HG03175 (cell line): ENCODE data around the gene TMEM86A.
"Not testable (repeated sequence)": the region's sequence is repeated elsewhere in the genome, so short reads cannot be mapped to it uniquely, and the experiment has no call there.

Experiments
- ATAC-seq: cut with Tn5 transposase; IDR thresholded peaks from one replicate; pipeline ENCODE4 v1.9.1; 2021; ENCODE audit warnings: mild to moderate bottlenecking, moderate library complexity; ENCODE audit not compliant: unreplicated experiment

Gene TMEM86A, protein sequence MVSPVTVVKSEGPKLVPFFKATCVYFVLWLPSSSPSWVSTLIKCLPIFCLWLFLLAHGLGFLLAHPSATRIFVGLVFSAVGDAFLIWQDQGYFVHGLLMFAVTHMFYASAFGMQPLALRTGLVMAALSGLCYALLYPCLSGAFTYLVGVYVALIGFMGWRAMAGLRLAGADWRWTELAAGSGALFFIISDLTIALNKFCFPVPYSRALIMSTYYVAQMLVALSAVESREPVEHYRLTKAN

DNA sequence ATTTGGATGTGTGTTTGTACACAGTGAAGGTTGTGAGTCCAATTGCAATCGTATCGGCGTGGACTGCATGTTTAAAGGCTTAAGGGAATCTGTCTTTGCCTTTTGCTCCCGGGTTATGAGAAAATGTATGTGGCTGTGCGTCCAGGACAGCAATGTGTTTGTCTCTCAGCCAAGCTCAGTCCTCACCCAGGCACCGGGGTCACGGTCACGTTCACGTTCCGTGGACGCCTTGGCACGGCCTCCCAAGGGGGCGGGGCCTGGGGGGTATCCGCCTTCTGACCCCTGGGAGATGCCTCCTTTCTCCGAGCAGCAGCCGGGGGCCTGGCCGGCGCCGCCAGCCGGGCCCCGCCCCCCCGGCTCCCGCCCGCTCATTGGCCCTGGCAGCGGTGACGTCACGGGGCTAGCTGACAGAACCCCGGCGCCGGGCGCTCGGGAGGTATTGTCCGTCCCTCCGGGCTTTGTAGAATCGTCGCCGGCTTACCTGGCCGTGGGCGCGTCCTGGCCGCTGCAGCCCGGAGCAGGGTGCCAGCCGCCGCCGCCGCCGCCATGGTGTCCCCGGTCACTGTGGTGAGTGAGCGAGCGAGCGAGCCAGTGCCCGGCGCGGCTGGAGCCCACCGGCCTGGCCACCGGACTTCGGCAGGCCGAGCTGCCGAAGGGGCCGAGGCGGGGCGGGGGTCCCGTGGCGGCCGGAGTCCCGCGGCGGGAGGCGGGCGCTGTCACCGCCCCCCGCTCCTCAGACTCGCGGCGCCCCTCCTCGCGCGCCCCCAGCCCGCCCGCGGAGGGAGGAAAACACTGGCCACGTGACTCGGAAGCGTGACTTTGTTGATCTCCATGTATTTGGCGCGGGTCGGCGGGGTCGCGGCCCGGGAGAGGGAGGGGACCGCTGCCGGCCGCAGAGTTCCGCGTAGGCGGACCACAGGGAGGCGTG lies at the start of gene TMEM86A:
Gene TMEM86A, plus strand, starts transcription at position 439 of the 928 bp plus-strand sequence. Its CDS starts 108 bp downstream, at position 547.
- ATAC-seq = peak; percentile 88

DNA sequence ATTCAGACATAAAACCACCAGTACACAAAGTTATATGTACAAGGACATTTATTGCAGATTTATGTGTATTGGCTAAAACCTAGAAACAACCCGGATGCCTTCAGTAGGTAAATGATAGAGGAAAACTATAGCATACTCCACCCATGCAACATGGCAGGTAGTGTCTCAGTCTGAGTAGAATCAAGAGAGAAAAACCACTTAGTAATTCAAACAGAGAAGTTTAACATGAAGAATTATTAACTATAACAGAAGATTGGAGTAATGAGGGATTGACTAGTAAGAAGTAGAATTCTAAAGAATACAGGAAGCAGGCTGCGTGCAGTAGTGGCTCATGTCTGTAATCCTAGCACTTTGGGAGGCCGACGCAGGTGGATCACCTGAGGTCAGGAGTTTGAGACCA lies 48.2 kb upstream of the TMEM86A start:
- ATAC-seq = no peak

DNA sequence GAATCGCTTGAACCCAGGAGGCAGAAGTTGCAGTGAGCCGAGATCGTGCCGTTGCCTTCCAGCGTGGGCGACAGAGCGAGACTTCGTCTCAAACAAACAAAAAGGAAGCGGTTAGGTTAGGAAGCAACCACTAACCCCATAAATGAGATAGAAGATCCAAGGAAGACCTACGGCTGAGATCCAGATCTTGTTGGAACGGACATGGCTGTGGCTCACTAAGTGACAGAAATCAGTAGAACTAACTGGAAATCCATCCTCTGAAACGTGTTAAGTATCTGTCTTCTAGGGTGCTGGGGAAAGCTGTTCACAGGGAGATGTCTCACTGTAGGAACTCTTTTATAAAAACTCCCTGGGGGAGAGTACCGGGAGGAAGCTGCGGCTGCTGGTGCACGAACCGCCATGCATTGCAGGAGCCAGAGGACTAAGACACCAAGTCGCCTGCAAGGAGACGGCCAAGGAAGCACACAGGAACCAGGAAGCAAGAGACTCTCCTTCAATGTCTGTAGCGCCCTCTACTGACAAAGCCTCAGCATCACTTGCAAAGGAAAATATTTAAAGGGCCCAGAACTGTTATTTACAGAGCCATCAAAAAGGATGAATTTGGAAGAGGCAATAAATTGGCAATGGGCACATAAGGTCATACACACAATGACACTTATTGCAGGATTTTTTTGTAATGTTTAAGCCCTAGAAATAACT lies 47.6 kb upstream of the TMEM86A start:
- ATAC-seq = no peak

DNA sequence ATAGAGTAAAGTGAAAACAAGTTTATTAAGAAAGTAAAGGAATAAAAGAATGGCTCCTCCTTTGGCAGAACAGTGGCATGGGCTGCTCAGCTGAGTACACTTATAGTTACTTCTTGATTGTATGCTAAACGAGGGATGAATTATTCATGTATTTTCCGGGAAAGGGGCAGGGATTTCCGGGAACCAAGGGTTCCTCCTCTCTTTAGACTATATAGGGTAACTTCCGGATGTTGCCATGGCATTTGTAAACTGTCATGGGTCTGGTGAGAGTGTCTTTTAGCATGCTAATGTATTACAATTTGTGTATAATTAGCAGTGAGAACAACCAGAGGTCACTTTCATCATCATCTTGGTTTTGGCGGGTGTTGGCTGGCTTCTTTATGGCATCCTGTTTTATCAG lies 40.9 kb upstream of the TMEM86A start:
- no peak for ATAC-seq

DNA sequence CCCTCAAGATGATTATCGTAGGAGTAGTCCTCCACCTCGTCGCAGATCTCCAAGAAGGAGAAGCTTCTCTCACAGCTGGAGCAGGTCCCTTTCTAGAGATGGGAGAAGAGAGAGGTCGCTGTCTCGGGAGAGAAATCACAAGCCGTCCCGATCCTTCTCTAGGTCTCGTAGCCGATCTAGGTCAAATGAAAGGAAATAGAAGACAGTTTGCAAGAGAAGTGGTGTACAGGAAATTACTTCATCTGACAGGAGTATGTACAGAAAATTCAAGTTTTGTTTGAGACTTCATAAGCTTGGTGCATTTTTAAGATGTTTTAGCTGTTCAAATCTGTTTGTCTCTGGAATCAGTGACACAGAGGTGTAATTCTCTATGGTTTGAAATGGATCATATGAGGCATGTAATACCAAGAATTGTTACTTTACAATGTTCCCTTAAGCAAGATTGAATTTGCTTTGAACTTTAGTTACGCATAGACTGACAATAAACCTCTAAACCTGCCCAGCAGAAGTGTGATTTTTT lies 33.2 kb upstream of the TMEM86A start:
- not testable (repeated sequence) for ATAC-seq

DNA sequence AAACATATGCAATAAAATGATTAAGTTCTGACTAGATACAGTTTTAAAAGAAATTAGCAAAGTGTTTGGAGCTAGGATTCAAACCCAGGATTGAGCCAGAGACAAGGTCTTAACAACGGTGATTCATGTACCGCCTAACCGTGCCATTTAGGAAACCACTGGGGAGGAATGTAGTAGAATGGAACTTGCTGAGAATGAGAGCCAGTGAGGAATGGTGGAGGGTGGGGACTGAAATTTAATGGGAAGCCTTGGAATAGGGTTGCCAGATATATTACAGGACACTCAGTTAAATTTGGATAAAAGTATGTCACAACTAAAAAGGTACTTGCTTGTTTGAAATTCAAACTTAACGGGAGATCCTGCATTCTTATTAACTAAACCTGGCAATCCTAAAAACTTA lies 30.4 kb upstream of the TMEM86A start:
- no peak for ATAC-seq

DNA sequence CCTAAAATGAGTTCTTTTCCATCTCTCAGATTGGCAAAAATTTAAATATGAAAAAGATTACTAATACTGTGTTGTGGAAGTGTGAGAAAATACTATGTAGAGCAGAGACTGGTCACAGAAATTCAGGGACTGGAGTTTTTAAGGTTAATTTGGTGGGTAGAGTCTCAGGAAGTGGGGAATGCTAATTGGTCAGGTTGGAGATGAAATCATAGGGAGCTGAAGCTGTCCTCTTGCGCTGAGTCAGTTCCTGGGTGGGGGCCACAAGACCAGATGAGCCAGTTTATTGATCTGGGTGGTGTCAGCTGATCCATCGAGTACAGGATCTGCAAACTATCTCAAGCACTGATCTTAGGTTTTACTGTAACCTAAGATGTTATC lies 29.4 kb upstream of the TMEM86A start:
- no peak for ATAC-seq

DNA sequence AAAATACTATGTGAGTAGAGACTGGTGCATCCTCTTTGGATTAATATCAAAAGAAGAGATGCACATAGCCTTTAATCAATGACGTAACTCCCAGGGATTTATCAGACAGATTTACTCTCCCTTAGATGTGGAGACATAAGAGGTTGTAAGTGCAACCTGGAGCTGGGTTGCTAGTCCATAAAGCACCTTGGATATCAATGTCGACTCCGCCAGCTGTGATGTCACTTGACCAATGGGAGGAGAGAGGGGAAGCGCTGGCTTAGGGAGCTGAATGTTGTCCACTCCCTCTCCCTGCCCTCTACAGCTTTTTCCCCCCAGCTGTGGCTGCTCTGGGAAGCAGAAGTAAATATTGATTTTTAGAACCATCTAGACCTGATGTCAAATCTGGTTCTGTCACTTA lies 28.9 kb upstream of the TMEM86A start:
- no peak for ATAC-seq

DNA sequence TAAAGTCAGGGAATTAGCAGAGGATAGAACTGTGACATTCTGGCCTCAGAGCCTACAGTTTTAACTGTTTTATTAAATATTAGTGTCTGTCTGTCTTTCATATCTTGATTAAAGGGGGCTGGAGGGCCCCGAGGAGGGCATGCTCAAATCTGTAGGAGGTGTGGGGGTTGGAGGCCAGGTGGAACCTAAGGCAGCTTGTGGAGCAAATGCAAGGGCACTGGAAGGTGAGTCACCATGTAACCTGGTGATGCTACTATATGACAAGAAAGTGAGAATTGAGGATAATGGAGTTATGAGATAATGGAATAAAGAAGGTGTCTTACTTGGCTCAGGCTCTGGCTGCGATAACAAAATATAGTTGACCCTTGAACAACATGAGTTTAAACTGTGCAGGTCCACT lies 27.3 kb upstream of the TMEM86A start:
- ATAC-seq = no peak

DNA sequence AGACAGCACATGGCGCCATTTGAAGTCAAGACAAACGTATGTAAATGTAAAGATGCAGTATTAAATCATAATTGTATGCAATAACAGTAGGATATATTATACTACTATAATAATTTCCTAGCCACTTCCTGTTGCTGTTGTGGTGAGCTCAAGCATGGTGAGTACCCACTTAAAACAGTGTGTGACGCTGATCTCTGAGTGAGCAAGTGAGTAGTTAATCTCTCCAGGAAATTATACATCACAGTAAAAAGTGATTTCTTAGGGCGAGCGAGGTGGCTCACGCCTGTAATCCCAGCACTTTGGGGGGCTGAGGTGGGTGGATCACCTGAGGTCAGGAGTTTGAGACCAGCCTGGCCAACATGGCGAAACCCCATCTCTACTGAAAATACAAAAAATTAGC lies 26.4 kb upstream of the TMEM86A start:
- ATAC-seq = not testable (repeated sequence)

DNA sequence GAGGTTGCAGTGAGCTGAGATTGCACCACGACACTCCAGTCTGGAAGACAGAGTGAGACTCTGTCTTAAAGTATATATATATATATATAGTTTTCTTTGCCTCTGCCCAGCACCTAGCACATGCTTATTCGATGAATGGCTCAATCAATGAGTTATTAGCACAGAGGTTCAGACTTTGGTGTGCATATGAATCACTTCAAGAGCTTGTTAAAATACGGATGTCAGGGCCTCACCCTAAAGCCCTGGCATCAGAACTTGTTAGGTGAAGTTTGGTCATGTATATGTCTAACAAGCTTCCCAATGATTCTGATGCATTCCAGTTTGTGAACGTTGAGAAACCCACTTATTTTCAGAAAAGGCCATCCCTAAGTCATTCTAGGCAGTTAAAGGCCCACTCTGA lies 21.8 kb upstream of the TMEM86A start:
- ATAC-seq = no peak

DNA sequence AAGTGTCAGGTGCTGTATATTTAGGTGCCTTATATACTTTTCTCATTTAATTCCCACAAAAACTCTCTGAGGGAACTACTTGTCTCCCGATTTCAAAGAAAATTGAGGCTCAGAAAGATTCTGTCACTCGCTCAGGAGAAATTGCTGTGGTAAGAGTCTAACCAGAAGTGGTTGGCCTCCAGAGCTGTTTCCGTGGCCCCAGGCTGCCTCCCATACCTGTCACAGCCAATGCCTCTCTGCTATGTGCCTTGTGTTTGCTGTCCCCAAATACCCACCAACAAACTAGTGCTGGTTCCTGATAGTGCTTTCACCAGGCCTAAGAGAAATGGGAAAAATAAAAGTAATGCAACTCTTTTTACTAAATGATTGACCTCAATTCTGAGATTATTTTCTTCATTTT lies 21.0 kb upstream of the TMEM86A start:
- no peak for ATAC-seq

DNA sequence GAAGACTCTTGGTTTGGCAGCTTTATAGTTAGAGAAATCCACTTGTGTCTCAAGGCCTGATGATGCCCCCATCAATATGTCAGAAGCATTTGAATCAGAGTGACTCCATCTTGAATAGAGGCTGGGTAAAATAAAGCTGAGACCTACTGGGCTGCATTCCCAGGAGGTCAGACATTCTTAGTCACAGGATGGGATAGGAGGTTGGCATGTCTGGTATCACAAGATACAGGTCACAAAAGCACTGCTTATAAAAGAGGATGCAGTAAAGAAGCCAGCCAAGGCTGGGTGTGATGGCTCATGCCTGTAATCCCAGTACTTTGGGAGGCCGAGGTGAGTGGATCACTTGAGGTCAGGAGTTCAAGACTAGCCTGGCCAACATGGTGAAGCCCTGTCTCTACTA lies 16.6 kb upstream of the TMEM86A start:
- not testable (repeated sequence) for ATAC-seq

DNA sequence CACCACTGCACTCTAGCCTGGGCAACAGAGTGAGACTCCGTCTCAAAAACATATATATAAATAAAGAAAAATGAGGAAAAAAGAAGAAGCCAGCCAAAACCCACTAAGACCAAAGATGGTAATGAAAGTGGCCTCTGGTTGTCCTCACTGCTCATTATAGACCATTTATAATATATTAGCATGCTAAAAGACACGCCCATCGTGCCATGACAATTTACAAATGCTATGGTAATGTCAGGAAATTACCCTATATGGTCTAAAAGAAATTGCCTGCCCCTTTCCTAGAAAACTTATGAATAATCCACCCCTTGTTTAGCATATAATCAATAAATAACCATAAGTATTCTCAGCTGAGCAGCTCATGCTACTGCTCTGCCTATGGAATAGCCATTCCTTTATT lies 16.1 kb upstream of the TMEM86A start:
- ATAC-seq = no peak

DNA sequence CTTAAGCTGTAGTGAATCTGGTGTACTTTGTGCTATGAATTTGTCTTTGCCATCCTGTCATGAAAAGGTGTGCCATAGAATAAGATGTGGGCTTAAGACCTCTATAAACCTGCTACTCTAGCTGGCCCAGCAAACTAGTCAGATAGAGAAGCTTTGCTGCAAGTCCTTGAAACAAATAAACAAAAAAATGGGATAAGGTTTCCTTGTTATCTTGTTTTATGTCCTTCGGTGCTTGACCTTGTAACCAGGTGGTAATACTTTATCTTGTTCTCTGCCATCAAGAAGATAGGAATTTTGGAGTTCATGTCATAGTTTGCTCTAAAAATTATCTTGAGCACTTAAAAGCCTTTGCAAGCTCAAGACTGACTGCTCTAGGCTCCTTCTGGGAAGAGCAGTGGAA lies 14.3 kb upstream of the TMEM86A start:
- ATAC-seq = no peak

DNA sequence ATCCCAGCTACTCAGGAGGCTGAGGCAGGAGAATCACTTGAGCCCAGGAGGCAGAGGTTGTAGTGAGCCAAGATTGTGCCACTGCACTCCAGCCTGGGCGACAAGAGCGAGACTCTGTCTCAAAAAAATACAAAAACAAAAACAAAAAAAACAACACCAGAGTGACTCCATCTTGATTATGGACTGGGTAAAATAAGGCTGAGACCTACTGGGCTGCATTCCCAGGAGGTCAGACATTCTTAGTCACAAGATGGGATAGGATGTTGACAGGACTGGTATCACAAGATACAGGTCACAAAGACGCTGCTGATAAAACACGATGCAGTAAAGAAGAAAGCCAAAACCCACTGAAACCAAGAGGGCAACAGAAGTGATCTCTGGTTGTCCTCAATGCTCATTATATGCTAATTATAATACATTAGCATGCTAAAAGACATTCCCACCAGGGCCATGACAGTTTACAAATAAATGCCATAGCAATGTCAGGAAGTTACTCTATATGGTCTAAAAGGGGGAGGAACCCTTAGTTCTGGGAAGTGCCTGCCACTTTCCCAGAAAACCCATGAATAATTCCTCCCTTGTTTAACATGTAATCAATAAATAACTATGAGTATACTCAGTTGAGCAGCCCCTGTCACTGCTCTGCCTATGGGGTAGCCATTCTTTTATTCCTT lies 7.0 kb upstream of the TMEM86A start:
- ATAC-seq = not testable (repeated sequence)

DNA sequence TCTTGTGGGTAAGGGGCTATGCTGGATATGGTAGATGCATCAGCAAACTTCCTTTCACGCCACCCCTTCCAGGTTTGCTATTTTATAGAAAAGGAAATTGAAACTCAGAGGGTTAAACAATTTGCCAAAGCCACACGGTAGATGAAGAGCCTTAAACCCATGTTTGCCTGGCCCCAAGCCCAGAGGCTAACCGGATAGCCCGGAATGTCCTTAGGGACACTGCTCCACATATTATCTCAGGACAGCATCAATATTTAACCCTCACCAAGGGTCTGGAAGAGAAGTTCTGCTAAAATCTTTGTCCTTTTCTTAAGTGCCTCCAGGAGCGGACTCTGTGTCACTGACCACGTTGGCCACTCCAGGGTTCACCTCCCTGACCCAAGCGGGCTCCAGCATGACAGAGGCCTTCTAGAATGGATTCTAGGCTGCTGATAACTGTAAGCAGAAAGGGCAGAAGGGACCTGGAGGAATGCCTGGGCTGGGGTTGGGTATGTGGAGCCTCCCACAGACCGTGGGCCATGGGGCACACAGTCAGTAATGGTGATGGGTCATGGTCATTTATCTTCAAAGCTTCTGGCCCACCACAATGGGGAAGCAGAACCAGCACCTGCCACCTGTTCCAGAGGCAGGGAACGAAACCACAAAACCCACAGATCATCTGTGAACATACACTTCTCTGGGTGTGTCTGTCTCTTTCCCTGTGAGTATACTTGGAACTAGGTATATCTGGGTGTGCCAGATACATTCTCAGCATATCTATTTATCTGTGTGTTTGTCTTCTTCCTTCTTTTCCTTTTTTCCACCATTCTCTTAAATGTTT lies 5.4 kb upstream of the TMEM86A start:
- ATAC-seq = no peak

DNA sequence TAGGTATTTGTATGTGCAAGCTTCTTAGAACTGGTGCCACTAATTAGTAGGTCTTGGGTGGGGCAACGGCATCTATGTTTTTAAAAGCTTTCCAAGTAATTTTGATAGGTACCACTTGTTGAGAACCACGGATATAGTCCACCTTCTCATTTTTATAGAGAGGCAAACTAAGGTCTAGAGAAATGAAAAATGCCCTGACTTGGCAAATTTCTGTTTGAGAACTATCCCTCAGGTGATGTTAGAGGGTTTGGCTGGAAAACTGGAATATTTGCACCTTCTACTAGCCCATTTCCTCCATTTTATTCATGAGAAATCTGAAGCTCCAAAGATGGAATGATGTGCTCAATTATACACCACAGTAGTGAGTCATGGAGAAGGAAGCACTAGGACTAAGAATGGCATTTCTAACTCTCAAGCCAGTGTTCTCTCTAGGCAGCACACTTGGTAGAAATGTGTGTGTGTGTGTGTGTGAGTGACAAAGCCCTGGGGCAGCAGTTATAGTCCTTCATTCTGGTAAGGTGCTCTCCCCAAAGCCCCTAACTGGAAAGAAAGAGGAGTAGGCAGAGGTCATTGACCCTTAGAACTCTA lies 1.8 kb upstream of the TMEM86A start:
- ATAC-seq = no peak

DNA sequence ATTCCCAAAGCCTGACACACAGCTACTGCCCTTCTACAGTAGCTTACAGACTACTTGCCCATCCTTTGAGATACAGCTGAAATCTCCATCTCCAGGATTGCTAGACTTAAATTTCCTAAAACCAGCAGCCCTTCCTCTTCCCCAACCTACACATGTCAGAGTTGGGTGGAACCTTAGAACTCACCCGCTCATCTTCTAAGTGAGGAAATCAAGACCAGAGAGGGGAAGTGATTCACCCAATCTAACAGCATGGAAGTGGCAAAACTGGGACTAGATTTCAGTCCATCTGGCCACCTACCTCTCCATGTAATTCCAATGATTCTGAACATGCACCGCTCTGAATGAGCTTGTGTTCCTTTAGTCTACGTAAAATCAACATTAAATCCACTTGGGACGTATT lies 1.0 kb upstream of the TMEM86A start:
- no peak for ATAC-seq

DNA sequence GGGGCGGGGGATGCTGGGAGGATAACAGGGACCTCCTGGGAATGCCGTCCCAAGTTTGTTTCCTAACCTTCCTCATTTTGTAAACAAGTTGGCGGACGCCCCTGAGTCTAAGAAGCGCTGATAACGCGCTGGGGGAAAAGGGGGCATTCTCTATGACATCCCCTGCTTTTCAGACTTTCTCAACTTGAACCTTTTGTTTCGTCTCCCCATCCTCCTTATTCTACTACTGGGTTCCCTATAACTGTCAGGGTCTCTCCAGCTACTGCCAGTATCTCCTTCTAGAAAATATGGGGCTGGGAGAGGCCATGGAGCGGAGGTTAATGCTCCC lies 654 bp downstream of the TMEM86A start:
- no peak for ATAC-seq
